NK-92 (cell line): ENCODE results near the gene TPMT.
"Not testable (repeated sequence)": the region's sequence is repeated elsewhere in the genome, so short reads cannot be mapped to it uniquely, and the experiment has no call there.

Experiments
- DNase-seq: peaks from one replicate; lab custom pipeline; 2025; ENCODE audit not compliant: unreplicated experiment; lab: John Stamatoyannopoulos, UW

The TPMT gene

GRCh38 chr6:18154507-18155149 lies at the start of gene TPMT:
TPMT (minus strand) TSS chr6:18155077; CDS start chr6:18149127, 5,950 bp downstream.
- no peak for DNase-seq

- DNase-seq, result no peak
These were observed 48.9 kb upstream of the TPMT start for GRCh38 chr6:18203786-18204185.

- no peak for DNase-seq
These were observed 37.1 kb upstream of the TPMT start for GRCh38 chr6:18192026-18192425.

- no peak for DNase-seq
These were observed 34.3 kb upstream of the TPMT start for GRCh38 chr6:18189196-18189595.

- no peak for DNase-seq
These were observed 32.8 kb upstream of the TPMT start for GRCh38 chr6:18187701-18188100.

- DNase-seq, result no peak
These were observed 31.8 kb upstream of the TPMT start for GRCh38 chr6:18186540-18187250.

- no peak for DNase-seq
These were observed 31.2 kb upstream of the TPMT start for GRCh38 chr6:18186033-18186432.

GRCh38 chr6:18185624-18186023 lies 30.7 kb upstream of the TPMT start:
- no peak for DNase-seq

GRCh38 chr6:18183766-18184165 lies 28.9 kb upstream of the TPMT start:
- no peak for DNase-seq

- DNase-seq, result no peak
These were observed 27.7 kb upstream of the TPMT start for GRCh38 chr6:18182568-18182967.

GRCh38 chr6:18179770-18180356 lies 25.0 kb upstream of the TPMT start:
- DNase-seq, result no peak

GRCh38 chr6:18178960-18179615 lies 24.2 kb upstream of the TPMT start:
- DNase-seq, result no peak

- DNase-seq, result no peak
These were observed 22.5 kb upstream of the TPMT start for GRCh38 chr6:18177286-18177965.

- not testable (repeated sequence) for DNase-seq
These were observed 21.3 kb upstream of the TPMT start for GRCh38 chr6:18176198-18176597.

- no peak for DNase-seq
These were observed 17.0 kb upstream of the TPMT start for GRCh38 chr6:18171871-18172270.

GRCh38 chr6:18168264-18168663 lies 13.4 kb upstream of the TPMT start:
- DNase-seq, result no peak

GRCh38 chr6:18166312-18167036 lies 11.6 kb upstream of the TPMT start:
- no peak for DNase-seq

GRCh38 chr6:18165751-18166150 lies 10.9 kb upstream of the TPMT start:
- no peak for DNase-seq

- no peak for DNase-seq
These were observed 7.5 kb upstream of the TPMT start for GRCh38 chr6:18162401-18162800.

GRCh38 chr6:18161431-18161830 lies 6.6 kb upstream of the TPMT start:
- no peak for DNase-seq

- no peak for DNase-seq
These were observed 6.0 kb upstream of the TPMT start for GRCh38 chr6:18160911-18161310.
